GM13976 (cell line): ENCODE measurements around the gene ALDH7A1.

Source experiments
- DNase-seq: peaks from one replicate; pipeline ENCODE4 v3.0.0; 2012; ENCODE audit warnings: low spot score
- CTCF ChIP-seq: IDR thresholded peaks from 2 replicates; pipeline ENCODE4 v1.5.1; 2012; ENCODE audit warnings: borderline replicate concordance, mild to moderate bottlenecking; ENCODE audit not compliant: insufficient read depth; ENCODE audit errors: extremely low read depth, missing control alignments, control extremely low read depth
- in situ Hi-C: fragments of 300-500 bp; cut with MboI; formaldehyde crosslinking; loops from one replicate; pipeline ENCODE4 v1.12.0; 2022; ENCODE audit warnings: low sequenced_read_pairs, mixed read lengths, inconsistent platforms; ENCODE audit not compliant: unreplicated experiment

The ALDH7A1 gene

GRCh38 chr5:126538579-126538978 lies 56.4 kb downstream of the ALDH7A1 start:
- TF ChIP-seq CTCF = no peak
- DNase-seq = no peak
- in situ Hi-C loops = loop anchor here (5.0 kb wide), 1 partner anchor 186 kb away; no protein-coding TSS in a partner anchor

DNA sequence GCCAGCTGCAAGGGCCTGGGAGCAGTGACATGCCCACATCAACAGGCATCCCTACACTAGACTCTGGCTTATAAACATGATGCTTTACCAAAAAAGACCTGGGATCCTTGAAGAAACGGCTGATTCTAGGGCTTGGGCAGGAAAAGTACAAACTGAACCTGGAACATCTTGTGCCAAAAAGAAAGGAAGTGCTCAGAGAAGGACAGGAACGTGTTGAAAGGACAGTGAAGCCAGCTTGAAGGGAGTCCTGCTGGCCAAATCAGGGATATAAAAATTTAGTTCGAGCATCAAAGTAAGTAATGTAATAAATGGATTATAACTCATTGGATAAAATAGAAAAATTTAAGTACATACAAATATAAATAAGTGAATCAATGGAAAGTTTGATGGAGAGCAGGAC lies 58.1 kb downstream of the ALDH7A1 start:
- no peak for TF ChIP-seq CTCF
- in situ Hi-C loops = loop anchor here (5.0 kb wide), 1 partner anchor 185 kb away; no protein-coding TSS in a partner anchor
- DNase-seq = no peak

DNA sequence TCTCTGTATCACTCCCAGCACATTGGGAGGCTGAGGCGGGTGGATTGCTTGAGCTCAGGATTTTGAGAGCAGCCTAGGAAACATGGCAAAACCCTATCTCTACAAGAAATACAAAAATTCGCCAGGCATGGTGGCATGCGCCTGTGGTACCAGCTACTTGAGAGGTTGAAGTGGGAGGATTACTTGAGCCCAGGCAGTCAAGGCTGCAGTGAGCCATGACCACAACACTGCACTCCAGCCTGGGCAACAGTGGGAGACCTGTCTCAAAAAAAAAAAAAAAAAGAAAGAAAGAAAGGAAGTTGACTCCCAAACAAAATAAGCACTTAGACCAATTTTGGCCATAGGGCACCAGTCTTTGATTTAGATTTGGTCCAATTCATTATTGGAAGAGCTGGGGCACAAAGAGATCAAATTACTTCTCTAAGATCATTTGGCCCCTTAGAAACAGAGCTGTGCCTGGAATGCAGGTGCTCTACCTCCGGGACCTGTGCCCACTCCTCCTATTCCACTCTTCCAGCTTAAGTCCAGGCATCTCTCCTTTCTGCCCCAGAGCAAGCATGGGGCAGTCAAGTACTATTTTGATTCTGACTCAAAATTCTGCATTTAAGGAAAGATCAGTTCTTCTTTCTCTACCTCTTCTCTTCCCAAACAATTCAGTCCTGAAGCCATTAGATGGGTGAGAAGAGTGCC lies 59.0 kb downstream of the ALDH7A1 start:
- in situ Hi-C loops = loop anchor here (5.0 kb wide), 1 partner anchor 184 kb away; no protein-coding TSS in a partner anchor
- TF ChIP-seq CTCF = no peak
- DNase-seq = no peak

- no peak for TF ChIP-seq CTCF
- in situ Hi-C loops = no loop called here
- DNase-seq = no peak
Observed at GRCh38 chr5:126534553-126534952, 60.5 kb downstream of the ALDH7A1 start.

DNA sequence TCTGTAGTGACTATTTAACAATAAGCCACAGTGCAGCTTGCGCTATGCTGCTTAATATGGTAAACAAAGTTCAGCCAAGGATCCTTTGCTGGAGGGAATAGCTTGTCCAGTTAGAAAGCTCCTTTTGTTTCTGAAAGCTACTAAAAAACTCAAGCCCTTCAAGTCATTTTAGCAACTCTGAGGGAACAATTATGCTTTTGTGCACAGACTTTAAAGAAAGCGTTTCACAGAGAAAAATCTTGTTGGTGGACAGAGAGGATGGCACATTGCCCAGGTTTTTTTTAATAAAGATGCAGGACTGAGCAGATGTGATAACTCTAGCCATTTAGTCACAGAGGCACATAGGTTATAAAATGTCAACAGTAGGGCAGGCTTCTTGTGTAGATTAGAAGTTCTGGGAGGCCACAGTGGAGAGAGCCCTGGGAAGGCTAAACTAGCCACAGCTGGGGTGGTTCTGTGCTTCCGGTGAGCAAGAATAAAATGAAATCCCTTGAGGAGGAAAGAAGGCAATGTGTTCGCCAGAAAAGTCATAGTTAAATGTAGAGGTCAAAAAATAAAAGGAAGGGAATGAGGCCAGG lies 63.4 kb downstream of the ALDH7A1 start:
- TF ChIP-seq CTCF = no peak
- in situ Hi-C loops = no loop called here
- DNase-seq = no peak

- in situ Hi-C loops = no loop called here
- TF ChIP-seq CTCF = no peak
- DNase-seq = no peak
Observed at GRCh38 chr5:126527892-126528291, 67.1 kb downstream of the ALDH7A1 start.
